B cell (primary cell): ENCODE data around the gene RNASEH1. TPM values are rescaled to one million over a fixed set of nuclear protein-coding genes. Genes with fewer than 3 reads are reported as not detected.

Source experiments
- ATAC-seq: fragments of 200-7000 bp; cut with Tn5 transposase; one replicate; pipeline ENCODE4 v1.10.0; 2021; ENCODE audit warnings: low read depth, mild to moderate bottlenecking, moderate number of reproducible peaks, moderate library complexity
- CTCF ChIA-PET: fragments of 350-600 bp; sonication (Branson Sonifier 250); formaldehyde crosslinking; loops from one replicate; lab custom pipeline; 2021; ENCODE audit warnings: antibody characterized with exemption, inconsistent platforms; lab: Charles Lee
- POLR2A ChIA-PET: fragments of 350-600 bp; sonication (Branson Sonifier 250); formaldehyde crosslinking; loops from one replicate; lab custom pipeline; 2021; ENCODE audit warnings: antibody characterized with exemption; lab: Charles Lee
- DNase-seq: peaks from one replicate; pipeline ENCODE4 v3.0.0; 2013
- H2AFZ ChIP-seq: 2 replicates; pipeline ENCODE4 v1.6.1; 2012; ENCODE audit warnings: mild to moderate bottlenecking, low read depth, low read length; ENCODE audit not compliant: insufficient read depth, poor library complexity, severe bottlenecking
- H3K27ac ChIP-seq, 2 donors: 1 replicate in 1 of 2; 2 replicates in 1 of 2; pipeline ENCODE4 v1.5.1; 2012 to 2013; ENCODE audit warnings: low read length in 2 of 2, mild to moderate bottlenecking in 2 of 2, moderate library complexity in 1 of 2
- H3K27me3 ChIP-seq, 4 experiments: fragments of 200-600 bp in 1 of 4; sonication (generic) in 1 of 4; replicated peaks in 1 of 4; 1 replicate in 2 of 4; 2 replicates in 2 of 4; pipeline versions ENCODE4 v1.6.1 to v1.7.0; 2013 to 2016; ENCODE audit warnings: low read length in 3 of 4, mild to moderate bottlenecking in 2 of 4, mixed read lengths in 1 of 4, moderate library complexity in 1 of 4; ENCODE audit not compliant: insufficient read depth in 4 of 4, control insufficient read depth in 3 of 4; ENCODE audit errors: control extremely low read depth in 1 of 4
- H3K36me3 ChIP-seq, 2 experiments: replicated peaks in 1 of 2; 1 replicate in 1 of 2; 2 replicates in 1 of 2; pipeline versions ENCODE4 v1.6.1 to v1.7.1; 2013; ENCODE audit warnings: low read length in 1 of 2; ENCODE audit not compliant: insufficient read depth in 2 of 2, control insufficient read depth in 1 of 2; ENCODE audit errors: control extremely low read depth in 1 of 2, extremely low read depth in 1 of 2
- H3K4me1 ChIP-seq, 2 donors: fragments of 200-600 bp in 1 of 2; sonication (generic) in 1 of 2; 1 replicate in 1 of 2; 2 replicates in 1 of 2; pipeline versions ENCODE4 v1.5.1 to v1.6.1; 2013 to 2017; ENCODE audit warnings: low read length in 2 of 2; ENCODE audit not compliant: control insufficient read depth in 2 of 2, insufficient read depth in 2 of 2
- H3K4me2 ChIP-seq: replicated peaks from 2 replicates; pipeline ENCODE3; 2012; ENCODE audit warnings: mild to moderate bottlenecking, low read depth, low read length; ENCODE audit not compliant: poor library complexity, severe bottlenecking
- H3K4me3 ChIP-seq, 5 experiments: fragments of 200-600 bp in 1 of 5; sonication (generic) in 1 of 5; 1 replicate in 3 of 5; 2 replicates in 2 of 5; pipeline versions ENCODE4 v1.5.1 to v1.7.0; 2011 to 2016; ENCODE audit warnings: low read length in 4 of 5, mild to moderate bottlenecking in 4 of 5, low read depth in 2 of 5, control low read depth in 1 of 5, moderate library complexity in 1 of 5; ENCODE audit not compliant: insufficient read depth in 1 of 5; ENCODE audit errors: control extremely low read depth in 1 of 5, extremely low read depth in 1 of 5
- H3K79me2 ChIP-seq: fragments of 200-600 bp; sonication (generic); one replicate; pipeline ENCODE4 v1.6.0; 2016; ENCODE audit warnings: low read length; ENCODE audit not compliant: control insufficient read depth, insufficient read depth
- H3K9ac ChIP-seq: fragments of 200-600 bp; sonication (generic); 2 replicates; pipeline ENCODE4 v1.6.1; 2017; ENCODE audit warnings: mild to moderate bottlenecking, low read length, moderate library complexity
- H3K9me3 ChIP-seq, 3 donors: one replicate each; pipeline versions ENCODE4 v1.6.1 to v1.7.1; 2013; ENCODE audit warnings: low read length in 2 of 3; ENCODE audit not compliant: control insufficient read depth in 2 of 3, insufficient read depth in 1 of 3; ENCODE audit errors: control extremely low read depth in 1 of 3
- H4K20me1 ChIP-seq: 2 replicates; pipeline ENCODE4 v1.6.0; 2012; ENCODE audit warnings: mild to moderate bottlenecking, low read length; ENCODE audit not compliant: insufficient read depth, control insufficient read depth, poor library complexity, severe bottlenecking
- H3K27ac Mint-ChIP-seq: one replicate; pipeline ENCODE4 v1.8.0; 2021; ENCODE audit warnings: mixed read lengths
- H3K27me3 Mint-ChIP-seq: one replicate; pipeline ENCODE4 v1.8.0; 2021; ENCODE audit warnings: mixed read lengths
- H3K4me1 Mint-ChIP-seq: one replicate; pipeline ENCODE4 v1.8.0; 2021; ENCODE audit warnings: mixed read lengths
- H3K4me3 Mint-ChIP-seq: one replicate; pipeline ENCODE4 v1.8.0; 2021; ENCODE audit warnings: mixed read lengths
- H3K9me3 Mint-ChIP-seq: one replicate; pipeline ENCODE4 v1.8.0; 2022; ENCODE audit warnings: mixed read lengths; ENCODE audit not compliant: insufficient read depth
- EZH2 ChIP-seq: IDR thresholded peaks from 2 replicates; pipeline ENCODE4 v1.6.1; 2012; ENCODE audit warnings: borderline replicate concordance, low read depth, mild to moderate bottlenecking, moderate library complexity, low read length; ENCODE audit not compliant: insufficient read depth, poor library complexity, severe bottlenecking
- WGBS: methylation state at CpG from one replicate; pipeline ENCODE4 v1.1.5; 2013; ENCODE audit warnings: missing lambda C conversion rate; ENCODE audit not compliant: insufficient coverage; 5-methylcytosine and 5-hydroxymethylcytosine counted together
- intact Hi-C: fragments of 100-400 bp; cut with micrococcal nuclease; formaldehyde crosslinking; loops from one replicate; pipeline ENCODE4 v1.10.0; 2022
- polyA plus RNA-seq: library from polyadenylated mRNA; depleted of rRNA; stranded (reverse); fragments of >200 nt; gene quantifications from 2 replicates; pipeline ENCODE4 v1.2.3, GENCODE V29; 2012
- total RNA-seq, 2 donors: library from RNA; stranded (reverse); fragments of 120-200 nt in 1 of 2; gene quantifications; 1 replicate in 1 of 2; 2 replicates in 1 of 2; pipeline versions ENCODE4 v1.2.3 to v1.2.4, GENCODE V29; 2013 to 2022
- TF ChIP-seq, protein P1 (sequence below): fragments of 200-600 bp; IDR thresholded peaks from one replicate; pipeline ENCODE4 v1.8.0; 2022; ENCODE audit warnings: antibody characterized with exemption, mild to moderate bottlenecking

RNASEH1 gene
- total and polyA plus RNA-seq, 2 donors (not counting 1 experiment from before 2014, with no cell fraction given), result 7.2 to 25.1 TPM

DNA sequence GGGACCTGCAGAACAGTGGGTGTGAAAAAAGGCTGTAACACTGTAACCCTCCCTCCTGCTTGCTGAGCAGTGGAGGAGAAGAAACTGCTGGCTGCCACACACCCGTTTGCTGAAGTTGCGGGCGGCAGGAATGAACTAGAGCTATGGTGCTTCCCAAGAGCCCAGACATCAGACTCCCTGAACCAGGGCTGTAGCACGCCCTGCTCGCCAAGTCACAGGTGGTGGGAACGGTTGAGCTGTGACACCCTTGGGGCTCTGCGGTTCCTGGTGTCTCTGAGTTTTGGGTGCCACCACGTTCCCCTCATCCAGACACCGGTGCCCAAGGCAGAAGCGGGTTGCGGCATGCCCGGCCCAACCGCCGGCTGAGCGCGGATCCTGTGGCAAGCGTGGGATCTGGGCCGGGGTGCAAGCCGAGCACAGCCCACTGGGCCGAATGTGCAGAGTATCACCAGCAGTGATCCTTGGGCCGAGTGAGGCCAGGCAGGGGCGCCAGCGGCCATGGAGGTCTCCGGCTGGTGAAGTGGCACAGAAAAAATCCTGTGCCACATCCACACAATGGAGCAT, 23.8 kb downstream of the RNASEH1 start:
- H3K9me3 Mint-ChIP-seq, result no peaks in the 10 kb centered on the region
- H3K4me2 ChIP-seq, result no peak overlapping the region
- peaks cover 11% of the 10 kb centered on the region for H3K4me1 Mint-ChIP-seq
- no peak overlapping the region for H3K4me3 ChIP-seq
- intact Hi-C loops, result no loop called here
- ChIA-PET CTCF (no interaction called here), POLR2A (no interaction called here)
- H3K27me3 ChIP-seq, result no peaks in the 10 kb centered on the region
- H3K27me3 Mint-ChIP-seq, result no peaks in the 10 kb centered on the region
- H3K9me3 ChIP-seq, result peaks cover 0 to 6% (median 0%) of the 10 kb centered on the region in 3 donors
- no peak for TF ChIP-seq EZH2
- TF ChIP-seq, protein P1, sequence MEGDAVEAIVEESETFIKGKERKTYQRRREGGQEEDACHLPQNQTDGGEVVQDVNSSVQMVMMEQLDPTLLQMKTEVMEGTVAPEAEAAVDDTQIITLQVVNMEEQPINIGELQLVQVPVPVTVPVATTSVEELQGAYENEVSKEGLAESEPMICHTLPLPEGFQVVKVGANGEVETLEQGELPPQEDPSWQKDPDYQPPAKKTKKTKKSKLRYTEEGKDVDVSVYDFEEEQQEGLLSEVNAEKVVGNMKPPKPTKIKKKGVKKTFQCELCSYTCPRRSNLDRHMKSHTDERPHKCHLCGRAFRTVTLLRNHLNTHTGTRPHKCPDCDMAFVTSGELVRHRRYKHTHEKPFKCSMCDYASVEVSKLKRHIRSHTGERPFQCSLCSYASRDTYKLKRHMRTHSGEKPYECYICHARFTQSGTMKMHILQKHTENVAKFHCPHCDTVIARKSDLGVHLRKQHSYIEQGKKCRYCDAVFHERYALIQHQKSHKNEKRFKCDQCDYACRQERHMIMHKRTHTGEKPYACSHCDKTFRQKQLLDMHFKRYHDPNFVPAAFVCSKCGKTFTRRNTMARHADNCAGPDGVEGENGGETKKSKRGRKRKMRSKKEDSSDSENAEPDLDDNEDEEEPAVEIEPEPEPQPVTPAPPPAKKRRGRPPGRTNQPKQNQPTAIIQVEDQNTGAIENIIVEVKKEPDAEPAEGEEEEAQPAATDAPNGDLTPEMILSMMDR, result no peak
- H4K20me1 ChIP-seq, result no peaks in the 10 kb centered on the region
- no peak for DNase-seq
- no peak overlapping the region for H3K27ac Mint-ChIP-seq
- H3K4me1 ChIP-seq, result peaks cover 3 to 7% of the 10 kb centered on the region in 2 donors
- 92% methylated on average over 22 of the region's 24 CpGs for WGBS
- H3K36me3 ChIP-seq, result peaks cover 0 to 2% of the 10 kb centered on the region in 2 experiments
- H3K9ac ChIP-seq, result no peak overlapping the region
- no peak overlapping the region for H3K27ac ChIP-seq
- no peak for ATAC-seq
- no peak overlapping the region for H2AFZ ChIP-seq
- no peak overlapping the region for H3K4me3 Mint-ChIP-seq
- no peaks in the 10 kb centered on the region for H3K79me2 ChIP-seq

- H3K4me1 ChIP-seq, result peaks cover 3 to 7% of the 10 kb centered on the region in 2 donors
- peaks cover 11% of the 10 kb centered on the region for H3K4me1 Mint-ChIP-seq
- no peaks in the 10 kb centered on the region for H3K27me3 Mint-ChIP-seq
- ChIA-PET CTCF (no interaction called here), POLR2A (interaction anchor here (0.6 kb wide), 1 partner anchor 30 kb away, joined by 4 read pairs; no protein-coding TSS in a partner anchor)
- no peak overlapping the region for H3K4me3 ChIP-seq
- no peak overlapping the region for H3K27ac Mint-ChIP-seq
- H2AFZ ChIP-seq, result no peak overlapping the region
- no peaks in the 10 kb centered on the region for H3K79me2 ChIP-seq
- no peaks in the 10 kb centered on the region for H4K20me1 ChIP-seq
- TF ChIP-seq, protein P1, result no peak
- TF ChIP-seq EZH2, result no peak
- H3K4me2 ChIP-seq, result no peak overlapping the region
- H3K9me3 Mint-ChIP-seq, result no peaks in the 10 kb centered on the region
- WGBS, result 96% methylated on average over 5 of the region's 6 CpGs
- DNase-seq (no peak), ATAC-seq (no peak)
- no peaks in the 10 kb centered on the region for H3K27me3 ChIP-seq
- no peak overlapping the region for H3K9ac ChIP-seq
- no peak overlapping the region for H3K27ac ChIP-seq
- H3K9me3 ChIP-seq, result peaks cover 0 to 6% (median 0%) of the 10 kb centered on the region in 3 donors
- intact Hi-C loops, result no loop called here
- peaks cover 0 to 2% of the 10 kb centered on the region in 2 experiments for H3K36me3 ChIP-seq
- H3K4me3 Mint-ChIP-seq, result no peak overlapping the region
These were observed 24.3 kb downstream of the RNASEH1 start for GRCh38 chr2:3533836-3534235.
